ENCODE results near the gene ILKAP. TPM values are rescaled to one million over a fixed set of nuclear protein-coding genes. Genes with fewer than 3 reads are reported as not detected.

The ILKAP gene
- total and polyA plus RNA-seq, 9 donors = 19.4 to 43.8 (median 33.6) TPM

DNA sequence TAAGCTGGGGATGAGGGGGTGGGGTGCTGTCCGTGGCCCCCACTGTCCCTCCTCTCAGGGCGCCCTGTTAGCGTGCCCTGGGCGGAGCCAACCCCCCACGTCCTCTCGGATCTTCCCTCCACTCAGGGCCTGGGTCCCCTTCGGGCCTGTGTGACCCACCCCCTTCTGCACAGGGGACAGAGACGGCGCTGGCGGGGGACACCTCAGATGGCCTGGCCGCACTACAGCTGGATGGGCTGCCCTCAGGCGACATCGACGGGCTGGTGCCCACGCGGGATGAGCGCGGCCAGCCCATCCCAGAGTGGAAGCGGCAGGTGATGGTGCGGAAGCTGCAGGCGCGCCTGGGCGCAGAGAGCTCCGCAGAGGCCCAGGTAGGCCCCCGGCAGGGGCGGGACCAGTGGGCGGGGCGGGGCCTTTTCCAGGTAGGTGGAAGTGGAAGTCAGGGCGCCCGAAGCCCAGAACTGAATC, 74.9 kb downstream of the ILKAP start:
- H3K9me3 ChIP-seq (replicated peaks; ENCODE audit: control insufficient read depth, low read depth, low read length) = no peaks in the 10 kb centered on the region
- peaks cover 35% of the 10 kb centered on the region for H3K4me1 ChIP-seq (ENCODE audit: control insufficient read depth, insufficient read depth, low read length)
- DNase-seq = no peak
- 69% methylated on average over 20 of the region's 30 CpGs for WGBS (ENCODE audit: insufficient coverage)
- H3K27ac ChIP-seq (ENCODE audit: low read length) = no peak overlapping the region
- no peaks in the 10 kb centered on the region for H3K36me3 ChIP-seq (ENCODE audit: control insufficient read depth, insufficient read depth, low read length)
- H3K4me3 ChIP-seq (ENCODE audit: low read length) = no peak overlapping the region
- H3K27me3 ChIP-seq (ENCODE audit: control insufficient read depth, insufficient read depth, low read length) = peaks cover 3% of the 10 kb centered on the region

GRCh38 chr2:238128061-238128440, 75.4 kb downstream of the ILKAP start:
- Histone ChIP-seq H3K4me3 (ENCODE audit: low read length) (no peak overlapping the region), H3K4me1 (ENCODE audit: control insufficient read depth, insufficient read depth, low read length) (peaks cover 33% of the 10 kb centered on the region), H3K27me3 (ENCODE audit: control insufficient read depth, insufficient read depth, low read length) (peaks cover 3% of the 10 kb centered on the region), H3K27ac (ENCODE audit: low read length) (no peak overlapping the region), H3K9me3 (replicated peaks; ENCODE audit: control insufficient read depth, low read depth, low read length) (no peaks in the 10 kb centered on the region), H3K36me3 (ENCODE audit: control insufficient read depth, insufficient read depth, low read length) (no peaks in the 10 kb centered on the region)
- 87% methylated on average over 17 of the region's 22 CpGs for WGBS (ENCODE audit: insufficient coverage)
- no peak for DNase-seq

DNA sequence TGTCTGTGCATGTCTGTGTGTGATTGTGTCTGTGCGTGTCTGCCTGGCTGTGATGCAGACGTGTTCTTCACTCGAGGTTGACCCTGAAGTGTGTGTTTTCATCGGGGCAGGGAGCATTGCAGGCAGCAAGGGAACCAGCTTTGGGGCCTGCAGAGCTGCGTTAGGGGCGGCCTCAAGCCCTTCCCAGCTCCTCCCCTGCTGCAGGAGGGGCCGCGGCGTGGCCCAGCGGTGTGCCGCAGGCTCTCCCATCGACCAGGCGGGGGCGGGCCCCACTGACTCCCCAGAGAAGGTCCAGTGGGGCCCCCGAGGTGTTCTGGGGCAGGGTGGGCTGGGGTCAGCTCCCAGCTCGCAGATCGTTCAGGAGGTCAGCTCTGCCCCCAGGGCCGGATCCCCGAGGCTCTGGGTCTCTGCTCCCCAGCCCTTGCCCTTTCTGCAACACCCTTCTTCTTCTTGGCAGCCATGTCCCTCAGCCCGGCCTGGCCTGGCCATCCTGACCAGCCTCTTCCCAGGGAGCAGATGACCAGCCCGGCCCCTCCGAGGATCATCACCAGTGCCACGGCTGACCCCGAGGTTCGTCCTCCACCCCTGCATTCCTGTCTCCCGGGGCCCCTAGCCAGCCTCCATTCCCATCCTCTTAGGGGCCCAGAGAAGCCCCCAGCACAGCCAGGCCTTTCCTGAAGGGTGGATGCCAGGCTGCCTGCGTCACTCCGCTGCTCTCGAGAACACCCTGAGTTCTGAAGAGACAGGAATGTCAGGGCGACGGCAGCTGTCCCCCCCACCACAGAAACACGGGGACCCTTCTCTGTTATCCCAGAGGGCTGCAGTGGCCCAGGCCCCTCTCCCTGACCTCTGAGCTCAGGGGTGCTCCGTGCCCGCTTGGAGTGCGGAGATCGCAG, 76.1 kb downstream of the ILKAP start:
- WGBS (ENCODE audit: insufficient coverage) = 38% methylated on average over 26 of the region's 36 CpGs
- no peaks in the 10 kb centered on the region for H3K36me3 ChIP-seq (ENCODE audit: control insufficient read depth, insufficient read depth, low read length)
- peaks cover 3% of the 10 kb centered on the region for H3K27me3 ChIP-seq (ENCODE audit: control insufficient read depth, insufficient read depth, low read length)
- peaks cover 28% of the 10 kb centered on the region for H3K4me1 ChIP-seq (ENCODE audit: control insufficient read depth, insufficient read depth, low read length)
- peak; percentile 75 for DNase-seq
- H3K27ac ChIP-seq (ENCODE audit: low read length) = no peak overlapping the region
- peak overlapping the region; percentile 27 for H3K4me3 ChIP-seq (ENCODE audit: low read length)
- H3K9me3 ChIP-seq (replicated peaks; ENCODE audit: control insufficient read depth, low read depth, low read length) = no peaks in the 10 kb centered on the region

GRCh38 chr2:238126775-238127164, 76.7 kb downstream of the ILKAP start:
- Histone ChIP-seq H3K27ac (ENCODE audit: low read length) (no peak overlapping the region), H3K4me3 (ENCODE audit: low read length) (no peak overlapping the region), H3K4me1 (ENCODE audit: control insufficient read depth, insufficient read depth, low read length) (peaks cover 25% of the 10 kb centered on the region), H3K36me3 (ENCODE audit: control insufficient read depth, insufficient read depth, low read length) (no peaks in the 10 kb centered on the region), H3K27me3 (ENCODE audit: control insufficient read depth, insufficient read depth, low read length) (peaks cover 3% of the 10 kb centered on the region), H3K9me3 (replicated peaks; ENCODE audit: control insufficient read depth, low read depth, low read length) (no peaks in the 10 kb centered on the region)
- WGBS (ENCODE audit: insufficient coverage) = 94% methylated on average over 2 of the region's 2 CpGs
- no peak for DNase-seq

DNA sequence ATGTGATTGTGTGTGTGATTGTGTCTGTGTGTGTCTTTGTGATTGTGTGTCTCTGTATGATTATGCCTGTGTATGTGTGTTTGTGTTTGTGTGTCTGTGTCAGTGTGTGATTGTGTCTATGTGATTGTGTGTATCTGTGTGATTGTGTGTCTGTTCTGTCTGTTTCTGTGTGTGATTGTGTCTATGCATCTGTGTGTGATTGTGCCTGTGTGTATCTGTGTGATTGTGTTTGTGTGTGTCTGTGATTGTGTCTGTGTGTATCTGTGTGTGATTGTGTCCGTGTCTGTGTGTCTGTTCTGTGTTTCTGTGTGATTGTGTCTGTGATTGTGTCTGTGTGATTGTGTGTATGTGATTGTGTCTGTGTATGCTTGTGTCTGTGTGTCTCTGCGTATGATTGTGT, 77.2 kb downstream of the ILKAP start:
- peaks cover 3% of the 10 kb centered on the region for H3K27me3 ChIP-seq (ENCODE audit: control insufficient read depth, insufficient read depth, low read length)
- H3K36me3 ChIP-seq (ENCODE audit: control insufficient read depth, insufficient read depth, low read length) = no peaks in the 10 kb centered on the region
- peaks cover 25% of the 10 kb centered on the region for H3K4me1 ChIP-seq (ENCODE audit: control insufficient read depth, insufficient read depth, low read length)
- no peaks in the 10 kb centered on the region for H3K9me3 ChIP-seq (replicated peaks; ENCODE audit: control insufficient read depth, low read depth, low read length)
- no peak overlapping the region for H3K27ac ChIP-seq (ENCODE audit: low read length)
- DNase-seq = no peak
- H3K4me3 ChIP-seq (ENCODE audit: low read length) = no peak overlapping the region
- 95% methylated on average over 2 of the region's 2 CpGs for WGBS (ENCODE audit: insufficient coverage)

DNA sequence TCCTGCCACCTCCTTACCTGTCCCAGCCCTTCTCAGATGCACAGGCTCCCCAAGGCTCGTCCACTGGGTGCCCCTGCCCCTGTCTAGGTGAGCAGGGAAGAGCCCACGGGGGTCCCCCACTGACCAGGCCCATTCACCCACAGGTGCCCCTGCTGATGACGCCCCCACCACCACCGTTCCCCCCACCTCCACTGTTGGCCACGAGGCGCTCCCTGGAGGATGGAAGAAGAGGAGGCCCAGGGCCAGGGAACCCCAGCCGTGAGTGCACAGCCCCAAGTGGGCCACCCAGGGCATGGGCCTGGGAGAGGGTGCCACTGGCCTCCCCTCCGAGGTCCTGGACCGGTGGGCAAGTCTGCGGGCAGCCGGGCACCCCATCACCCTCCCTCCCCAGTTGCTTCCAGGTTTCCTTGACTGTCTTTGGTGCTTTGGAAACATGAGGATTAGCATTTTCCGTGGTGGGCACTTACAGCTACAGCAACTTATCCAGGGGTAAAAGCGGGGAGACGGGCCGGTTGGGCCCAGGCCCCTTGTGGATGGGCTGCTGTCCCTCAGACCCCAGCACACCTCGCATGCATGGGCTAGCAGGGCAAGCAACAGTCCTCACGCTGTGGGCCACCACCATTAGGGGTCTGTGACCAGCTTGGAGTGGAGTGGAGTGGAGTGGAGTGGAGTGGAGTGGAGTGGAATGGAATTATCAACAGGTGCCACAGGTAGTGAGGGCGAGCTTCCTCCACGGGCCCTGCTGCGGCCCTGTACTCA, 78.2 kb downstream of the ILKAP start:
- no peaks in the 10 kb centered on the region for H3K36me3 ChIP-seq (ENCODE audit: control insufficient read depth, insufficient read depth, low read length)
- 74% methylated on average over 10 of the region's 20 CpGs for WGBS (ENCODE audit: insufficient coverage)
- no peak overlapping the region for H3K4me3 ChIP-seq (ENCODE audit: low read length)
- no peak overlapping the region for H3K27ac ChIP-seq (ENCODE audit: low read length)
- no peaks in the 10 kb centered on the region for H3K9me3 ChIP-seq (replicated peaks; ENCODE audit: control insufficient read depth, low read depth, low read length)
- no peak for DNase-seq
- H3K4me1 ChIP-seq (ENCODE audit: control insufficient read depth, insufficient read depth, low read length) = peaks cover 31% of the 10 kb centered on the region
- H3K27me3 ChIP-seq (ENCODE audit: control insufficient read depth, insufficient read depth, low read length) = peaks cover 3% of the 10 kb centered on the region

GRCh38 chr2:238124488-238125126, 78.9 kb downstream of the ILKAP start:
- no peak overlapping the region for H3K4me3 ChIP-seq (ENCODE audit: low read length)
- 87% methylated on average over 18 of the region's 19 CpGs for WGBS (ENCODE audit: insufficient coverage)
- no peaks in the 10 kb centered on the region for H3K9me3 ChIP-seq (replicated peaks; ENCODE audit: control insufficient read depth, low read depth, low read length)

DNA sequence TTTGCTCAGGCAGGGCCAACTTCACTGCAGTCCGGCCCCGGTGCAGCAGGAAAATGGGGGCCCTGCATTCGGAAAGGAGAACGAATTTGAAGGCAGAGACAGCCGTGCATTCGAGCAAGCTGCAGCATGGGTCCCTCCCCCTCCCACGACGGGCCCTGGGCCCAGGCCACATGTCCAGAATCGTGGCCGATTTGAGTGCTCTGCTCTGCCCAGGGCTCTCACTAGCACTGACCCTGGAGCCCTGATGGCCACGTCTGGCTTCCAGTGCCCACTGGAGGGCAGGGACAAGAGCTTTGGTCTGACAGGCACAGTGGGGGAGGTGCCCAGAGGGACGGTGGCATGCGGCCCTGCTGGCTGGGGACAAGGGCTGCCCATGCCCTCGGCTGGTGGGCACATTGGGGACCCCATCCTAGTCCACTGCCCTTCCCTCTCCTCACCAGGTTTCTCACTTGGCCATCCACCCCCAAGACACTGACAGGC, 79.5 kb downstream of the ILKAP start:
- H3K4me3 ChIP-seq (ENCODE audit: low read length) = no peak overlapping the region
- H3K9me3 ChIP-seq (replicated peaks; ENCODE audit: control insufficient read depth, low read depth, low read length) = no peaks in the 10 kb centered on the region
- 39% methylated on average over 11 of the region's 14 CpGs for WGBS (ENCODE audit: insufficient coverage)
- H3K36me3 ChIP-seq (ENCODE audit: control insufficient read depth, insufficient read depth, low read length) = no peaks in the 10 kb centered on the region
- no peak for DNase-seq
- H3K4me1 ChIP-seq (ENCODE audit: control insufficient read depth, insufficient read depth, low read length) = peaks cover 39% of the 10 kb centered on the region
- no peak overlapping the region for H3K27ac ChIP-seq (ENCODE audit: low read length)
- H3K27me3 ChIP-seq (ENCODE audit: control insufficient read depth, insufficient read depth, low read length) = peaks cover 7% of the 10 kb centered on the region

More at GRCh38 chr2:238124488-238125126, 78.9 kb downstream of the ILKAP start:
- Histone ChIP-seq H3K27ac (ENCODE audit: low read length) (no peak overlapping the region), H3K36me3 (ENCODE audit: control insufficient read depth, insufficient read depth, low read length) (no peaks in the 10 kb centered on the region), H3K27me3 (ENCODE audit: control insufficient read depth, insufficient read depth, low read length) (peaks cover 5% of the 10 kb centered on the region), H3K4me1 (ENCODE audit: control insufficient read depth, insufficient read depth, low read length) (peaks cover 38% of the 10 kb centered on the region)
- DNase-seq = no peak

GRCh38 chr2:238123218-238123971, 80.1 kb downstream of the ILKAP start:
- Histone ChIP-seq H3K4me1 (ENCODE audit: control insufficient read depth, insufficient read depth, low read length) (peaks cover 39% of the 10 kb centered on the region), H3K27ac (ENCODE audit: low read length) (no peak overlapping the region), H3K27me3 (ENCODE audit: control insufficient read depth, insufficient read depth, low read length) (peaks cover 7% of the 10 kb centered on the region), H3K9me3 (replicated peaks; ENCODE audit: control insufficient read depth, low read depth, low read length) (no peaks in the 10 kb centered on the region), H3K4me3 (ENCODE audit: low read length) (no peak overlapping the region), H3K36me3 (ENCODE audit: control insufficient read depth, insufficient read depth, low read length) (no peaks in the 10 kb centered on the region)
- DNase-seq = no peak
- 63% methylated on average over 18 of the region's 22 CpGs for WGBS (ENCODE audit: insufficient coverage)
